Measurements from ENCODE around the gene EME1. TPM values are rescaled to one million over a fixed set of nuclear protein-coding genes. Genes with fewer than 3 reads are reported as not detected.

EME1 gene
- total and polyA plus RNA-seq, 2 donors (not counting 3 experiments of a cell fraction or from before 2014, with no cell fraction given), result 5.6 to 9.1 TPM

- DNase-seq (ENCODE audit: low read depth, low spot score) (no peak), FAIRE-seq (no peak)
- Histone ChIP-seq H3K9me1 (replicated peaks; ENCODE audit: control insufficient read depth, extremely low read depth, insufficient read depth, low read length) (no peaks in the 10 kb centered on the region), H4K20me1 (replicated peaks; ENCODE audit: control insufficient read depth, extremely low read depth, insufficient read depth, low read length) (no peaks in the 10 kb centered on the region), H3K4me3 (replicated peaks in 1 of 3; ENCODE audit: insufficient read depth in 1 of 3, low read depth in 1 of 3, low read length in 3 of 3) (no peak overlapping the region), H3K27me3 (ENCODE audit: control insufficient read depth in 2 of 2, insufficient read depth in 2 of 2, low read length in 2 of 2) (peaks cover 9 to 11% of the 10 kb centered on the region in 2 experiments), H3K9me3 (replicated peaks; ENCODE audit: control insufficient read depth, insufficient read depth, low read length) (no peaks in the 10 kb centered on the region), H3K27ac (ENCODE audit: insufficient read depth, low read depth, low read length) (no peak overlapping the region), H3K4me2 (ENCODE audit: insufficient read depth, low read length) (no peak overlapping the region), H2AFZ (ENCODE audit: low read depth, low read length) (no peak overlapping the region), H3K9ac (replicated peaks; ENCODE audit: extremely low read depth, insufficient read depth, low read length) (no peak overlapping the region), H3K4me1 (ENCODE audit: control insufficient read depth, extremely low read depth, insufficient read depth, low read length) (no peaks in the 10 kb centered on the region), H3K36me3 (ENCODE audit: control insufficient read depth in 2 of 2, extremely low read depth in 1 of 2, insufficient read depth in 2 of 2, low read length in 2 of 2) (no peaks in the 10 kb centered on the region), H3K79me2 (ENCODE audit: control insufficient read depth, insufficient read depth, low read length) (no peaks in the 10 kb centered on the region)
- ChIA-PET CTCF (interaction anchor here (0.8 to 0.9 kb wide), 2 partner anchors 16 to 130 kb away, joined by 3 to 5 read pairs; partner anchors contain the start of gene XYLT2), POLR2A (no interaction called here)
- dilution Hi-C loops (cut with MboI; ENCODE audit: extremely low pct_ligation_motif_present, low sequenced_read_pairs) (no loop called here), intact Hi-C loops (cut with micrococcal nuclease) (no loop called here)
- BruUV-seq (replicated peaks), result no TSS peak
- no peak for TF ChIP-seq MYC (IDR thresholded peaks at IDR 0.05; ENCODE audit: low read depth, low read length)
Observed at GRCh38 chr17:50330151-50330775, 42.8 kb upstream of the EME1 start.

- no peaks in the 10 kb centered on the region for H3K9me1 ChIP-seq (replicated peaks; ENCODE audit: control insufficient read depth, extremely low read depth, insufficient read depth, low read length)
- H3K4me1 ChIP-seq (ENCODE audit: control insufficient read depth, extremely low read depth, insufficient read depth, low read length), result no peaks in the 10 kb centered on the region
- peaks cover 9 to 11% of the 10 kb centered on the region in 2 experiments for H3K27me3 ChIP-seq (ENCODE audit: control insufficient read depth in 2 of 2, insufficient read depth in 2 of 2, low read length in 2 of 2)
- H4K20me1 ChIP-seq (replicated peaks; ENCODE audit: control insufficient read depth, extremely low read depth, insufficient read depth, low read length), result no peaks in the 10 kb centered on the region
- CTCF ChIA-PET, result interaction anchor here (0.8 to 0.9 kb wide), 2 partner anchors 15 to 131 kb away, joined by 3 to 5 read pairs; partner anchors contain the start of gene XYLT2
- no peak for TF ChIP-seq MYC (IDR thresholded peaks at IDR 0.05; ENCODE audit: low read depth, low read length)
- TF ChIP-seq MAX (IDR thresholded peaks at IDR 0.05; ENCODE audit: insufficient read depth, insufficient read length), result no peak
- TF ChIP-seq FOS (IDR thresholded peaks at IDR 0.05; ENCODE audit: borderline replicate concordance, insufficient read depth, low read length), result peak; percentile 27
- TF ChIP-seq POLR2A (IDR thresholded peaks at IDR 0.05; ENCODE audit: low read depth, low read length), result no peak
- no peaks in the 10 kb centered on the region for H3K79me2 ChIP-seq (ENCODE audit: control insufficient read depth, insufficient read depth, low read length)
- no peak overlapping the region for H3K4me3 ChIP-seq (replicated peaks in 1 of 3; ENCODE audit: insufficient read depth in 1 of 3, low read depth in 1 of 3, low read length in 3 of 3)
- H3K27ac ChIP-seq (ENCODE audit: insufficient read depth, low read depth, low read length), result no peak overlapping the region
- dilution Hi-C loops (cut with MboI; ENCODE audit: extremely low pct_ligation_motif_present, low sequenced_read_pairs), result no loop called here
- intact Hi-C loops (cut with micrococcal nuclease), result no loop called here
- FAIRE-seq (no peak), DNase-seq (ENCODE audit: low read depth, low spot score) (no peak)
- H3K9ac ChIP-seq (replicated peaks; ENCODE audit: extremely low read depth, insufficient read depth, low read length), result no peak overlapping the region
- H2AFZ ChIP-seq (ENCODE audit: low read depth, low read length), result no peak overlapping the region
- no TSS peak for BruUV-seq (replicated peaks)
- H3K9me3 ChIP-seq (replicated peaks; ENCODE audit: control insufficient read depth, insufficient read depth, low read length), result no peaks in the 10 kb centered on the region
- POLR2A ChIA-PET, result no interaction called here
- no peak overlapping the region for H3K4me2 ChIP-seq (ENCODE audit: insufficient read depth, low read length)
- H3K36me3 ChIP-seq (ENCODE audit: control insufficient read depth in 2 of 2, extremely low read depth in 1 of 2, insufficient read depth in 2 of 2, low read length in 2 of 2), result no peaks in the 10 kb centered on the region
Observed at GRCh38 chr17:50331085-50331791, 41.8 kb upstream of the EME1 start.
